GM18499 (cell line): ENCODE measurements around the gene BNIP1.
"Not testable (repeated sequence)": the region's sequence is repeated elsewhere in the genome, so short reads cannot be mapped to it uniquely, and the experiment has no call there.

Source experiments
- ATAC-seq: cut with Tn5 transposase; IDR thresholded peaks from one replicate; pipeline ENCODE4 v1.9.1; 2021; ENCODE audit warnings: moderate number of reproducible peaks; ENCODE audit not compliant: insufficient read depth, unreplicated experiment

The BNIP1 gene

GRCh38 chr5:173144200-173145176 lies at the start of gene BNIP1:
Gene BNIP1, plus strand, starts transcription at chr5:173144531. Its CDS starts 15 bp downstream, at chr5:173144546.
- peak; percentile 76 for ATAC-seq

- ATAC-seq, result no peak
These were observed 45.5 kb upstream of the BNIP1 start for GRCh38 chr5:173098787-173099186.

- ATAC-seq, result no peak
These were observed 44.9 kb upstream of the BNIP1 start for GRCh38 chr5:173099461-173099860.

- ATAC-seq, result no peak
These were observed 43.1 kb upstream of the BNIP1 start for GRCh38 chr5:173101245-173101644.

- no peak for ATAC-seq
These were observed 40.9 kb upstream of the BNIP1 start for GRCh38 chr5:173103411-173103810.

- ATAC-seq, result no peak
These were observed 35.4 kb upstream of the BNIP1 start for GRCh38 chr5:173108914-173109313.

GRCh38 chr5:173114536-173114935 lies 29.8 kb upstream of the BNIP1 start:
- ATAC-seq, result no peak

GRCh38 chr5:173119719-173120118 lies 24.6 kb upstream of the BNIP1 start:
- ATAC-seq, result no peak

- no peak for ATAC-seq
These were observed 20.9 kb upstream of the BNIP1 start for GRCh38 chr5:173123416-173123815.

GRCh38 chr5:173132166-173132565 lies 12.2 kb upstream of the BNIP1 start:
- ATAC-seq, result not testable (repeated sequence)

GRCh38 chr5:173138707-173139106 lies 5.6 kb upstream of the BNIP1 start:
- no peak for ATAC-seq

GRCh38 chr5:173139631-173140030 lies 4.7 kb upstream of the BNIP1 start:
- ATAC-seq, result no peak

GRCh38 chr5:173140769-173141168 lies 3.6 kb upstream of the BNIP1 start:
- ATAC-seq, result no peak

GRCh38 chr5:173143567-173143966 lies 764 bp upstream of the BNIP1 start:
- ATAC-seq, result no peak

- ATAC-seq, result no peak
These were observed 4.0 kb downstream of the BNIP1 start for GRCh38 chr5:173148354-173148753.

- no peak for ATAC-seq
These were observed 8.2 kb downstream of the BNIP1 start for GRCh38 chr5:173152547-173152946.

GRCh38 chr5:173153842-173154241 lies 9.5 kb downstream of the BNIP1 start:
- ATAC-seq, result no peak

- not testable (repeated sequence) for ATAC-seq
These were observed 10.3 kb downstream of the BNIP1 start for GRCh38 chr5:173154619-173155018.

- no peak for ATAC-seq
These were observed 11.6 kb downstream of the BNIP1 start for GRCh38 chr5:173155912-173156311.

- no peak for ATAC-seq
These were observed 14.0 kb downstream of the BNIP1 start for GRCh38 chr5:173158366-173158765.

GRCh38 chr5:173159256-173159655 lies 14.9 kb downstream of the BNIP1 start:
- no peak for ATAC-seq

GRCh38 chr5:173161148-173161547 lies 16.8 kb downstream of the BNIP1 start:
- no peak for ATAC-seq
